WTC11 (cell line): ENCODE measurements around the gene METTL21C. TPM values are rescaled to one million over a fixed set of nuclear protein-coding genes. Genes with fewer than 3 reads are reported as not detected.

Source experiments
- ATAC-seq: fragments of 200-7000 bp; cut with Tn5 transposase; 2 replicates; pipeline ENCODE4 v1.10.0; 2021; ENCODE audit warnings: mild to moderate bottlenecking, moderate library complexity
- CTCF ChIA-PET: fragments of 300-600 bp; sonication (Branson Sonifier 250); formaldehyde crosslinking; loops from one replicate; lab custom pipeline; 2021; ENCODE audit warnings: antibody characterized with exemption; lab: Charles Lee
- POLR2A ChIA-PET: fragments of 350-600 bp; sonication (Branson Sonifier 250); formaldehyde crosslinking; loops from one replicate; lab custom pipeline; 2021; ENCODE audit warnings: antibody characterized with exemption; lab: Charles Lee
- DNase-seq: peaks from one replicate; pipeline ENCODE4 v3.0.0; 2021; ENCODE audit warnings: low spot score
- H3K27ac Mint-ChIP-seq: 2 replicates; pipeline ENCODE4 v1.8.0; 2021; ENCODE audit warnings: mixed read lengths
- H3K27me3 Mint-ChIP-seq: 2 replicates; pipeline ENCODE4 v1.8.0; 2021; ENCODE audit warnings: low read depth, mild to moderate bottlenecking, moderate library complexity, mixed read lengths
- H3K36me3 Mint-ChIP-seq: 2 replicates; pipeline ENCODE4 v1.8.0; 2021; ENCODE audit warnings: mixed read lengths
- H3K4me1 Mint-ChIP-seq: 2 replicates; pipeline ENCODE4 v1.8.0; 2022; ENCODE audit warnings: mixed read lengths
- H3K4me3 Mint-ChIP-seq: 2 replicates; pipeline ENCODE4 v1.8.0; 2021; ENCODE audit warnings: mild to moderate bottlenecking, moderate library complexity, mixed read lengths
- H3K9me3 Mint-ChIP-seq: 2 replicates; pipeline ENCODE4 v1.8.0; 2021; ENCODE audit warnings: mixed read lengths
- CBFB ChIP-seq: sonication (generic); formaldehyde crosslinking; IDR thresholded peaks from 2 replicates; pipeline ENCODE4 v1.8.1; 2022; ENCODE audit warnings: mild to moderate bottlenecking, low read depth, missing genetic modification reagents
- CREB1 ChIP-seq: sonication (generic); formaldehyde crosslinking; IDR thresholded peaks from 2 replicates; pipeline ENCODE4 v1.8.0; 2023; ENCODE audit warnings: mild to moderate bottlenecking, missing genetic modification reagents
- CTCF ChIP-seq: fragments of 200-600 bp; IDR thresholded peaks from 2 replicates; pipeline ENCODE4 v1.8.0; 2022; ENCODE audit warnings: antibody characterized with exemption
- ERG ChIP-seq: fragments of 250-450 bp; sonication (Bioruptor Pico); IDR thresholded peaks from 2 replicates; pipeline ENCODE4 v1.8.0; 2021; ENCODE audit warnings: mild to moderate bottlenecking
- ETV6 ChIP-seq: sonication (generic); formaldehyde crosslinking; IDR thresholded peaks from 2 replicates; pipeline ENCODE4 v1.8.1; 2022; ENCODE audit warnings: mild to moderate bottlenecking, missing genetic modification reagents
- HMGXB4 ChIP-seq: sonication (generic); formaldehyde crosslinking; IDR thresholded peaks from 2 replicates; pipeline ENCODE4 v1.8.1; 2023; ENCODE audit warnings: mild to moderate bottlenecking, moderate library complexity, missing genetic modification reagents
- MAX ChIP-seq: sonication (generic); formaldehyde crosslinking; IDR thresholded peaks from 2 replicates; pipeline ENCODE4 v1.8.0; 2022; ENCODE audit warnings: mild to moderate bottlenecking, missing genetic modification reagents
- MXD4 ChIP-seq: fragments of 250-450 bp; sonication (Bioruptor Pico); IDR thresholded peaks from 2 replicates; pipeline ENCODE4 v1.8.0; 2021; ENCODE audit warnings: mild to moderate bottlenecking, moderate library complexity, borderline replicate concordance
- MYBL2 ChIP-seq: sonication (generic); formaldehyde crosslinking; IDR thresholded peaks from 2 replicates; pipeline ENCODE4 v1.8.1; 2023; ENCODE audit warnings: mild to moderate bottlenecking, moderate library complexity, missing genetic modification reagents
- NFATC4 ChIP-seq: fragments of 250-450 bp; sonication (Bioruptor Pico); IDR thresholded peaks from 2 replicates; pipeline ENCODE4 v1.9.0; 2021; ENCODE audit warnings: mild to moderate bottlenecking
- NFYB ChIP-seq: sonication (generic); formaldehyde crosslinking; conservative IDR thresholded peaks from 2 replicates; pipeline ENCODE4 v1.8.0; 2022; ENCODE audit warnings: low read depth, missing genetic modification reagents
- NR2C2 ChIP-seq: sonication (generic); formaldehyde crosslinking; IDR thresholded peaks from 2 replicates; pipeline ENCODE4 v1.8.0; 2022; ENCODE audit warnings: mild to moderate bottlenecking, missing genetic modification reagents
- OVOL2 ChIP-seq: fragments of 250-450 bp; sonication (Bioruptor Pico); IDR thresholded peaks from 2 replicates; pipeline ENCODE4 v1.9.0; 2021; ENCODE audit warnings: mild to moderate bottlenecking, borderline replicate concordance
- ZNF121 ChIP-seq: sonication (generic); formaldehyde crosslinking; IDR thresholded peaks from 2 replicates; pipeline ENCODE4 v1.8.0; 2023; ENCODE audit warnings: missing genetic modification reagents
- ZNF138 ChIP-seq: sonication (generic); formaldehyde crosslinking; conservative IDR thresholded peaks from 2 replicates; pipeline ENCODE4 v1.8.1; 2022; ENCODE audit warnings: mild to moderate bottlenecking, moderate library complexity, missing genetic modification reagents
- ZNF416 ChIP-seq: fragments of 250-450 bp; sonication (Bioruptor Pico); IDR thresholded peaks from 2 replicates; pipeline ENCODE4 v1.9.0; 2021; ENCODE audit warnings: mild to moderate bottlenecking, inconsistent platforms
- total RNA-seq: library from RNA; stranded (reverse); gene quantifications from 3 replicates; pipeline ENCODE4 v1.2.3, GENCODE V29; 2021
- TF ChIP-seq, protein P1 (sequence below): sonication (generic); formaldehyde crosslinking; IDR thresholded peaks from 2 replicates; pipeline ENCODE4 v1.8.1; 2023; ENCODE audit warnings: mild to moderate bottlenecking, missing genetic modification reagents

The METTL21C gene
- total RNA-seq, 1 experiment from 2014 or later, result not detected

- Mint-ChIP-seq H3K27me3 (no peaks in the 10 kb centered on the region), H3K36me3 (peaks cover 74% of the 10 kb centered on the region), H3K4me1 (no peaks in the 10 kb centered on the region), H3K9me3 (no peaks in the 10 kb centered on the region), H3K27ac (no peak overlapping the region), H3K4me3 (no peak overlapping the region)
- DNase-seq, result no peak
- ChIA-PET POLR2A (no interaction called here), CTCF (no interaction called here)
- ATAC-seq, result no peak
- TF ChIP-seq MAX (CRISPR knock-in tag), result no peak
- TF ChIP-seq CBFB (CRISPR knock-in tag), result no peak
- TF ChIP-seq ZNF138, result no peak
- TF ChIP-seq NFATC4 (CRISPR knock-in tag), result no peak
- no peak for TF ChIP-seq OVOL2 (CRISPR knock-in tag)
- no peak for TF ChIP-seq ERG (CRISPR knock-in tag)
- TF ChIP-seq NFYB (CRISPR knock-in tag), result no peak
- no peak for TF ChIP-seq NR2C2 (CRISPR knock-in tag)
- no peak for TF ChIP-seq MYBL2 (CRISPR knock-in tag)
- TF ChIP-seq CREB1, result no peak
- TF ChIP-seq MXD4 (CRISPR knock-in tag), result no peak
- TF ChIP-seq ZNF121 (CRISPR knock-in tag), result no peak
- no peak for TF ChIP-seq ZNF416 (CRISPR knock-in tag)
- TF ChIP-seq CTCF, result no peak
- no peak for TF ChIP-seq HMGXB4 (CRISPR knock-in tag)
- TF ChIP-seq, protein P1, sequence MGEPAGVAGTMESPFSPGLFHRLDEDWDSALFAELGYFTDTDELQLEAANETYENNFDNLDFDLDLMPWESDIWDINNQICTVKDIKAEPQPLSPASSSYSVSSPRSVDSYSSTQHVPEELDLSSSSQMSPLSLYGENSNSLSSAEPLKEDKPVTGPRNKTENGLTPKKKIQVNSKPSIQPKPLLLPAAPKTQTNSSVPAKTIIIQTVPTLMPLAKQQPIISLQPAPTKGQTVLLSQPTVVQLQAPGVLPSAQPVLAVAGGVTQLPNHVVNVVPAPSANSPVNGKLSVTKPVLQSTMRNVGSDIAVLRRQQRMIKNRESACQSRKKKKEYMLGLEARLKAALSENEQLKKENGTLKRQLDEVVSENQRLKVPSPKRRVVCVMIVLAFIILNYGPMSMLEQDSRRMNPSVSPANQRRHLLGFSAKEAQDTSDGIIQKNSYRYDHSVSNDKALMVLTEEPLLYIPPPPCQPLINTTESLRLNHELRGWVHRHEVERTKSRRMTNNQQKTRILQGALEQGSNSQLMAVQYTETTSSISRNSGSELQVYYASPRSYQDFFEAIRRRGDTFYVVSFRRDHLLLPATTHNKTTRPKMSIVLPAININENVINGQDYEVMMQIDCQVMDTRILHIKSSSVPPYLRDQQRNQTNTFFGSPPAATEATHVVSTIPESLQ (CRISPR knock-in tag), result no peak
- TF ChIP-seq ETV6 (CRISPR knock-in tag), result no peak
Measured at GRCh38 chr13:102638741-102639140, 56.1 kb downstream of the METTL21C start.

Other genes starting within 250 kb of the METTL21C start
- gene TPP2, start 98.1 kb downstream of the METTL21C start, total RNA-seq, result 52.9 to 68.3 TPM (median 57.5 TPM) in 3 replicates
- gene TEX30, start 78.7 kb upstream of the METTL21C start, total RNA-seq, result 8.0 to 8.9 TPM (median 8.4 TPM) in 3 replicates
- 17.2 to 21.8 TPM (median 20.8 TPM) in 3 replicates for gene POGLUT2, start 103.9 kb upstream of the METTL21C start, total RNA-seq
- 8.9 to 10.4 TPM (median 10.2 TPM) in 3 replicates for gene BIVM, start 104.1 kb upstream of the METTL21C start, total RNA-seq
- gene ERCC5, start 151.0 kb upstream of the METTL21C start, total RNA-seq, result 15.6 to 26.5 TPM (median 20.3 TPM) in 3 replicates